HL-60 (cell line): Measurements from ENCODE around the gene GFER.

Experiments used
- DNase-seq, 2 experiments: peaks; one replicate each; pipeline ENCODE4 v3.0.0-alpha.2; 2010 to 2020; ENCODE audit warnings: low read depth in 1 of 2, low spot score in 1 of 2
- H3K27ac ChIP-seq: fragments of 250-450 bp; sonication (Bioruptor Pico); replicated peaks from 2 replicates; pipeline ENCODE4 v1.5.1; 2020; ENCODE audit warnings: mild to moderate bottlenecking, moderate library complexity
- H3K27me3 ChIP-seq: fragments of 250-450 bp; sonication (Bioruptor Pico); 2 replicates; pipeline ENCODE4 v1.5.1; 2021; ENCODE audit warnings: mild to moderate bottlenecking, moderate library complexity; ENCODE audit not compliant: insufficient read depth, poor library complexity, severe bottlenecking
- H3K4me3 ChIP-seq: replicated peaks from 2 replicates; pipeline ENCODE4 v1.5.1; 2011; ENCODE audit warnings: mild to moderate bottlenecking, control low read depth, low read length; ENCODE audit not compliant: insufficient read depth
- GABPA ChIP-seq: IDR thresholded peaks from 2 replicates; pipeline ENCODE4 v1.6.1; 2012; ENCODE audit warnings: low read depth
- POLR2AphosphoS5 ChIP-seq: IDR thresholded peaks from 2 replicates; pipeline ENCODE4 v1.6.1; 2012; ENCODE audit warnings: low read depth
- SPI1 ChIP-seq: IDR thresholded peaks from 2 replicates; pipeline ENCODE4 v1.6.1; 2012; ENCODE audit warnings: low read depth, mild to moderate bottlenecking, borderline replicate concordance
- TF ChIP-seq, protein P1 (sequence below): IDR thresholded peaks from 2 replicates; pipeline ENCODE4 v1.6.1; 2012; ENCODE audit warnings: low read depth; ENCODE audit not compliant: insufficient replicate concordance
- TF ChIP-seq, protein P2 (sequence below): IDR thresholded peaks from one replicate; pipeline ENCODE4 v1.5.1; 2011; ENCODE audit warnings: low read length, control low read depth, inconsistent platforms; ENCODE audit not compliant: insufficient read depth

GFER gene

DNA sequence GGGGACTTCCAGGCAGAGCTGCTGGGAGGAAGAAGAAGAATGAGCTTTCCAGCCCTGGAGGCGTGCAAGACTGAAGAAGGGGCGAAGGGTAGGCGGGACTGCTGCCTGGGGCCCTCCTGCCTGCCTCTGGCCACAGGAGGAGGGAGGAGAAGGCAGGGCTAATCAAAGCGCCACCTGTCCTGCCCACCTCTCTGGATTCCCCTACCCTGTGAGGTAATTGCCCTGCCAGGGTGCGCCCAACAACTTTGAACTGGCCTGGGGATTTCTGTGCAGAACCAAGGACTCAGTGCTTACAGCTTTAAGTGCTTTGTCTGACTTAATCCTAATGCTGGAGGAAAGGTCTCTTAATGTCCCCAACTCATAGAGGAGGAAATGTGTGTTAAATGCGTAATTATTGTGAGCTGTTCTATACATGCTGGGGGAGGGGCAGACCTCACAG is 2.6 kb upstream of the GFER start, which contains the start of gene NOXO1:
TSS of gene NOXO1 (minus strand) at position 72 of the 439 bp plus-strand sequence. CDS start 290 bp downstream, outside the sequence.
- Histone ChIP-seq H3K27me3 (peaks cover 29% of the 10 kb centered on the region), H3K27ac (no peak within 1 kb of the TSS), H3K4me3 (no peak within 1 kb of the TSS)
- TF ChIP-seq SPI1 (no peak), POLR2AphosphoS5 (no peak), GABPA (no peak)
- TF ChIP-seq, protein P1, sequence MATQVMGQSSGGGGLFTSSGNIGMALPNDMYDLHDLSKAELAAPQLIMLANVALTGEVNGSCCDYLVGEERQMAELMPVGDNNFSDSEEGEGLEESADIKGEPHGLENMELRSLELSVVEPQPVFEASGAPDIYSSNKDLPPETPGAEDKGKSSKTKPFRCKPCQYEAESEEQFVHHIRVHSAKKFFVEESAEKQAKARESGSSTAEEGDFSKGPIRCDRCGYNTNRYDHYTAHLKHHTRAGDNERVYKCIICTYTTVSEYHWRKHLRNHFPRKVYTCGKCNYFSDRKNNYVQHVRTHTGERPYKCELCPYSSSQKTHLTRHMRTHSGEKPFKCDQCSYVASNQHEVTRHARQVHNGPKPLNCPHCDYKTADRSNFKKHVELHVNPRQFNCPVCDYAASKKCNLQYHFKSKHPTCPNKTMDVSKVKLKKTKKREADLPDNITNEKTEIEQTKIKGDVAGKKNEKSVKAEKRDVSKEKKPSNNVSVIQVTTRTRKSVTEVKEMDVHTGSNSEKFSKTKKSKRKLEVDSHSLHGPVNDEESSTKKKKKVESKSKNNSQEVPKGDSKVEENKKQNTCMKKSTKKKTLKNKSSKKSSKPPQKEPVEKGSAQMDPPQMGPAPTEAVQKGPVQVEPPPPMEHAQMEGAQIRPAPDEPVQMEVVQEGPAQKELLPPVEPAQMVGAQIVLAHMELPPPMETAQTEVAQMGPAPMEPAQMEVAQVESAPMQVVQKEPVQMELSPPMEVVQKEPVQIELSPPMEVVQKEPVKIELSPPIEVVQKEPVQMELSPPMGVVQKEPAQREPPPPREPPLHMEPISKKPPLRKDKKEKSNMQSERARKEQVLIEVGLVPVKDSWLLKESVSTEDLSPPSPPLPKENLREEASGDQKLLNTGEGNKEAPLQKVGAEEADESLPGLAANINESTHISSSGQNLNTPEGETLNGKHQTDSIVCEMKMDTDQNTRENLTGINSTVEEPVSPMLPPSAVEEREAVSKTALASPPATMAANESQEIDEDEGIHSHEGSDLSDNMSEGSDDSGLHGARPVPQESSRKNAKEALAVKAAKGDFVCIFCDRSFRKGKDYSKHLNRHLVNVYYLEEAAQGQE = no peak
- TF ChIP-seq, protein P2, sequence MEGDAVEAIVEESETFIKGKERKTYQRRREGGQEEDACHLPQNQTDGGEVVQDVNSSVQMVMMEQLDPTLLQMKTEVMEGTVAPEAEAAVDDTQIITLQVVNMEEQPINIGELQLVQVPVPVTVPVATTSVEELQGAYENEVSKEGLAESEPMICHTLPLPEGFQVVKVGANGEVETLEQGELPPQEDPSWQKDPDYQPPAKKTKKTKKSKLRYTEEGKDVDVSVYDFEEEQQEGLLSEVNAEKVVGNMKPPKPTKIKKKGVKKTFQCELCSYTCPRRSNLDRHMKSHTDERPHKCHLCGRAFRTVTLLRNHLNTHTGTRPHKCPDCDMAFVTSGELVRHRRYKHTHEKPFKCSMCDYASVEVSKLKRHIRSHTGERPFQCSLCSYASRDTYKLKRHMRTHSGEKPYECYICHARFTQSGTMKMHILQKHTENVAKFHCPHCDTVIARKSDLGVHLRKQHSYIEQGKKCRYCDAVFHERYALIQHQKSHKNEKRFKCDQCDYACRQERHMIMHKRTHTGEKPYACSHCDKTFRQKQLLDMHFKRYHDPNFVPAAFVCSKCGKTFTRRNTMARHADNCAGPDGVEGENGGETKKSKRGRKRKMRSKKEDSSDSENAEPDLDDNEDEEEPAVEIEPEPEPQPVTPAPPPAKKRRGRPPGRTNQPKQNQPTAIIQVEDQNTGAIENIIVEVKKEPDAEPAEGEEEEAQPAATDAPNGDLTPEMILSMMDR = no peak
- DNase-seq = no peak

- Histone ChIP-seq H3K27me3 (peaks cover 29% of the 10 kb centered on the region), H3K4me3 (no peak overlapping the region), H3K27ac (no peak overlapping the region)
- TF ChIP-seq, protein P1 = no peak
- TF ChIP-seq SPI1 = no peak
- no peak for TF ChIP-seq GABPA
- TF ChIP-seq, protein P2 = no peak
- TF ChIP-seq POLR2AphosphoS5 = no peak
- no peak for DNase-seq
Observed at GRCh38 chr16:1982013-1982433, 2.0 kb upstream of the GFER start.

- H3K27ac ChIP-seq = no peak overlapping the region
- no peak for DNase-seq
- no peak overlapping the region for H3K4me3 ChIP-seq
- peaks cover 29% of the 10 kb centered on the region for H3K27me3 ChIP-seq
- TF ChIP-seq, protein P2 = no peak
- TF ChIP-seq, protein P1 = no peak
- TF ChIP-seq GABPA = no peak
- no peak for TF ChIP-seq POLR2AphosphoS5
- TF ChIP-seq SPI1 = no peak
Observed at GRCh38 chr16:1982991-1983543, 926 bp upstream of the GFER start.
